Activated CD4-positive, alpha-beta T cell treated with anti-CD3 and anti-CD28 coated beads for 48 hours (primary cell): ENCODE results near the gene NMD3.
"Not testable (repeated sequence)": the region's sequence is repeated elsewhere in the genome, so short reads cannot be mapped to it uniquely, and the experiment has no call there.

ENCODE experiments used
- DNase-seq: peaks from one replicate; pipeline ENCODE4 v3.0.0-alpha.2; 2020

The NMD3 gene

DNA sequence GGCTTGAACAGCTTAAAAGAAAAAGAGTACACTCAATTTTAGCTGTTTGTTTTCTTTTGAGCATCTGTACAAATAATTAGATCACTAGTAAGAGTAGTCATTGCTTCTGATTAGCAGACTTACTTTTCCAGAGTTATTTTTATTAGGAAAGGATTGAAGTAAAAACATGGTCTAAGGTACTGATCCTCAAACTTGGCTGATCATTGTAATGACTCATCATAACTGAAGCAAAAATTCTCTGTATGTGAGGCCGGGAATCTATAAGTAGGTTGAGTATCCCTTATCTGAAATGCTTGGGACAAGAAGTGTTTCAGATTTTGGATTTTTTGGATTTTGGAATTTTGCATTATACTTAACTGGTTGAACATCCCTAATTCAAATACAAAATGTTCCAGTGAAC lies 12.4 kb downstream of the NMD3 start:
- DNase-seq, result no peak

DNA sequence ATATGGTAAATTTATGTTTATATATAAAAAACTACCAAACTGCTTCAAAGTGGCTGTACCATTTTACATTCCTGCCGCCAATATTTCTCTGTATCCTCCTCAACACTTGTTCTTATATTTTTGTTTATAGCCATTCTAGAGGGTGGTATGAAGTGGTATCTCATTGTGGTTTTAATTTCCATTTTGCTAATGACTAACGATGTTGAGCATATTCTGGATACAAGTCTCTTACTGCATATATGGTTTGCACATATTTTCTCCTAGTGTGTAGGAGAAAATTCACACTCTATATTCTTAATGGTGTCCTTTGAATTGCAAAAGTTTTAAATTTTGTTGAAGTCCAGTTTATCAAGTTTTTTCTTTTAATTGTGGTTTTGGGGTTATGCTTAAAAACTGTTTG lies 15.1 kb downstream of the NMD3 start:
- no peak for DNase-seq

DNA sequence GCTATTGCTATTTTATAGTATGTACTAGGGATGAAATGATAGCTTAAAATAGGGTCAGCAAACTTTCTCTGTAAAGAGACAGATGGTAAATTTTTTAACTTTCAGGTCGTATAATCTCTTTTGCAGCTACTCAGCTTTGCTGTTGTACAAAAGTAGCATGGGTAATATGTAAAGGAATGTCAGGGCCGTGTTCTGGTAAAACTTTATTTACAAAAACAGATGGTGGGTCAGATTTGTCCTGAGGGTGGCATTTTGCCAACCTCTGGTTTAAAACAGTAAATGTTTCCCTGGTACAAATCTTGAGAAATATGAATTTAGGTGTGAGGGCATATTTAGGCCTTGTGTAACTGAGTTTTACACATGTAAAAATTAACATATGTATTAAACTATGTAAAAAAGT lies 18.6 kb downstream of the NMD3 start:
- no peak for DNase-seq

DNA sequence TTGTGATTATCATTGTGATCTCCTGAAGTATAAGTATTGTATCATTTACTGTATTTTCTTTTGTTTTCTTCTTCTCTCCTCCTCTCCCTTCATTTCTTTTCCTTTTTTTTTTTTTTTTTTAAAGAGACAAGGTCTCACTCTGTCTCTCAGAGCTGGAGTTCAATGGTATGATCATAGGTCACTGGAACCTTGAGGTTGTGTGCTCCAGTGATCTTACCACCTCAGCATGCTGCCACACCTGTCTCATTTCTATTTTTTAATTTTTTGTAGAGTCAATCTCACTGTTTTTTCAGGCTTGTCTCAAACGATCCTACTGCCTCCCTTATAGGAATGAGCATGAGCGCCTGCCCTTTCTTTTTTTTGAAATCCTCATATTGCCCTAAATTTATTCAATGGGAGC lies 23.4 kb downstream of the NMD3 start:
- no peak for DNase-seq

DNA sequence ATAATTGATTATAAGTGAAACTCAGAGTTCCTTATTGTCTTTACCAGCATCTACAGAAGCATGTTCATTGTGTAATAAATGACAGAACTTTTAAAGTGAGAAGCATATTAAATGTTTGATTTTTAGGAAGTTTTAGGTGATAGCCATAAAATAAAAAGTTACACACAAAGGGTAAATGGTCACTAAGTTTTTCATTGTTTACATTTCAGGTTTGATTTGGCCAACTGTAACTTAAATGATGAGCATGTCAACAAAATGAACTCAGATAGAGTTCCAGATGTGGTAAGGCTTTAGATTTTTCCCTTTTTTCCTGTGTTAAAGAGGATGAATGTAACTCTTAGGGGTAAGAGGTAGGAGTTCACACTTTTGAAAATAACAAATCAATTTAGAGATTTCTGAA lies 25.9 kb downstream of the NMD3 start:
- DNase-seq, result no peak

DNA sequence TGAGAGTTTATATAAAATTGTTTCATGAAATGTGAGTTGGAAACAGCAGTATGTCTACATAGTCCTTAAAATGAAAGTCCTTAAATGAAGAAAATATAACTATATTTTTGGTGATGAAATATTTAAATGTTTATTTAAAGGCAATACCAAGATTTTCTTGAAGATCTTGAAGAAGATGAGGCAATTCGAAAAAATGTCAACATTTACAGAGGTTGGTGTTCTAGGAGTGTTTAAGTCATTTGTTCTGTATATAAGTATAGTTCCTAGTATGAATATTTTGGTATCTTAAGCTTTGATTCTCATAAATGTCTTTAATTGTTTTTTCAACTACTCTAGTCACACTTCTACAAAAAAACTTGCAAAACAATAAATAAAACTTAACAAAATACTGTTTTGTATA lies 29.0 kb downstream of the NMD3 start:
- DNase-seq, result no peak

DNA sequence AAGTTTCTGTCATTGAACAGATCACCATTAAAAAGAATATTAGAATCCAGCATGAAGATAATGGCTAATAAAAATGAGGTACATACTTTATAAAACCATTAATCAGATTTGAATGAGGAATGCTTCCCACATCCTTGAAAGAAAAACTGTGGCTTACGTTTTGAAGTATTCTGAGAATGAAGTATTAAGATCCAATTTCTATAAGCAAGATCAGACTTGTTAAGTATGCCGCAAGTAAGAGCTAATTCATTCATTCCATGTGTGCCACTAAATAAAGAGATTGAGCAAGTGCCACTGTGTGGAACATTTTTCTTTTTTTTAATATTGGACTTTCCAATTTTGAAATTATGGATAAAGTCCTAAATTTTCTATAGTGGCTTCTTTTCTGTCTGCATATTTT lies 30.6 kb downstream of the NMD3 start:
- no peak for DNase-seq

DNA sequence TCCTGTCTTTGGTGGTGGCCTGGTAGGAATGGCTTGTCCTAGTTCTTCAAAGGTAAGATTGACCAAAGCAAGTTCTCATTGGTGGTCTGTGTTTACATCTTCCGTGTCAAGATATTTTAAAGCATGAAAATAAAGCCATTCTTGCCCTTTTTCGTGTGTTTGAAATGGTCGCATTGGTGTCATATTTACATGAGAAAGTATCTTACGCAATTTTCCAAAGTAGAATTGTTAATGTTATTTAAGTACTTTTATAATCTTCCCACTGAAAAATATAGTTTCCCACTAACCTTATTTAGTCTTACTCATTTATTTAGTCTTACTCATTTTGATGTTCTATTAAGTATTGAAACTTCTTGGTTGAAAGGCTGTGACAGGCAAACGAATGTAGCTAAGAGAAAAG lies 31.0 kb downstream of the NMD3 start:
- DNase-seq, result no peak

DNA sequence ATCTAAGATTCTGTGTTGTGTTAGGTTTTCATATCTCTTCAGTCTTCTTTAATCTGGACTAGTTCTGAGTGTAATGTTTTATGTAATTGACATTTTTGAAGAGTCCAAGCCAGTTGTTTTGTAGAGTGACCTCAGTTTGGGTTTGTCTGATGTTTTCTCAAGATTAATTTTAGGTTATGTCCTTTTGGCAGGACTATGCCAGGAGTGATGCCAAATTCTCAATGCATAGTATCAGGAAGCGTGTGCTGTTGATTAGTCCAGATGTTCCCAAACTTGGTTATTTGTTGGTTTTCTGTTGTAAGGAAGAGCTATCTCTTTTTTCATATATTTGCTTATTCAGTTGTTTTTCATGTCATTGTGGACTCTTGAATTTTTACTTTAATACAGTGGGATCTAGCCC lies 32.6 kb downstream of the NMD3 start:
- no peak for DNase-seq

DNA sequence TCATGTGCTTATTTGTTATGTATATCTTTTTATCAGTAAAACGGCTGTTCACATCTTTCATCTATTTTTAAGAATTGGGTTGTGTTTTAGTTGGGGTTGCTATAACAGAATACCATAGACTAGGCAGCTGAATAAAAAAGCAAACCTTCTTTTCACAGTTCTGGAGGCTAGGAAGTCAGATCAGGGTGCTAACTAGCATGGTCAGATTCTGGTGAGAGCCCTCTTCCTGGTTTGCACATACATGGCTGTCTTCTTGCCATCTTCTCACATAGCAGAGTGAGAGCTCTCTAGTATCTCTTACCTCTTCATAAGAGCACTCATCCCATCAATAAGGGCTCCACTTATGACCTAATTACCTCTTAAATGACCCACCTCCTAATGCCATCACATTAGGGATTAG lies 33.8 kb downstream of the NMD3 start:
- no peak for DNase-seq

DNA sequence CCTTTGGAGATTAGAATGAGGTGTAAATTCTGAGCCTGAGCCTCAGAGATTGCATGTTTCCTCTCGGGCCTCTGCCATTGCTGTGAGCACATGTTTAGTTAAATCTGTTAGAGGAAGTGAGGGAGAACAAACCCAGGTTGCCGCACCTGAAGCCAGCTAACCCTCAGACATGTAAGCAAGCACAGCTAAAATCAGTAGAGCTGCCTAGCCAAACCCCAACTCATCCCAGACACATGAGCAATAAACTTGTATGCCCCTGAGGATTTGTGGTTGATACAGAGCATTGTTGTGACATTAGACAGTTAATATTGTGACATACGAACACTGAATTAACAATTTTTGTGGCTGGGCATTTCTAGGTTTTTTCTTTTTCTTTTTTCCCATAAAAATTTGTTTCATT lies 41.9 kb downstream of the NMD3 start:
- DNase-seq, result no peak

DNA sequence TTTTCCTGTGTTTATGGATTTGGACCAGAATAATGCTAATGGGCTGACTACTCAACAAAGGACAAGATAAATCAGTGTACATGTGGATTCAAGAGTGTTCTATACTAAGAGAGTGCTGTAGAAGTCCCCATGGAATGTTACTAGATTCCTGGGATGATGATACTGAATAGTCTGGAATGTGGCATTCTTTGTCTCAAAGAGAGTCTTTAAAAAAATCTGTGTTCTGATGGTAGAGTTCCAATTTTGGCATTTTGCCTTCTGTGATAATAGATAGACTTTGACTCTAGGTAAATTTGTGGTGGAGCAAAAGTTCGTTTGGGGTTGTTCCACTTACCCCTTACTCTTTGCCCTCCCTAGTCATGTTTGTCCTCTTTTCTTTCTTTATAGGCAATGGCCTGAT lies 43.7 kb downstream of the NMD3 start:
- no peak for DNase-seq

DNA sequence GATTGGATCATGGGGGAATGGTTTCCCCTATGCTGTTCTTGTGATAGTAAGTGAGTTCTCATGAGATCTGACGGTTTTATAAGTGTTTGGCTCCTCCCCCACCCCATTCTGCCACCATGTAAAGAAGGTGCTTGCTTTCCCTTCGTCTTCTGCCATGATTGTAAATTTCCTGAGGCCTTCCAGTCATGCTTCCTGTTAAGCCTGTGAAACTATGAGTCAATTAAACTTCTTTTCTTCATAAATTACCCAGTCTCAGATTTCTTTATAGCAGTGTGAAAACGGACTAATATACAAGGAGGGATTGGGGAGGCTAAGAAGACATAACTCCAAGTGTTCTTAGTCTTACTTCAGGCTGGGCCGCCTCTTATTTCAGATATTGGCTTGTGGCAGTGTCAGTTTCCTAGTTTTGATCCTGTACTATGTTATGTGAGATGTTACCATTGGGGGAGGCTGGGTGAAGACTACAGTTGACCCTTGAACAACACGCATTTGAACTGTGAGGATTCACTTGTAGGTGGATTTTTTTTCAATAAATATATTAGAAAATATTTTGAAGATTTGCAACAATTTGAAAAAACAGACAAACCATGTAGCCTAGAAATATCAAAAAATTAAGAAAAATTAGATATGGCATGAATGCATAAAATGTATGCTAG lies 44.9 kb downstream of the NMD3 start:
- no peak for DNase-seq

DNA sequence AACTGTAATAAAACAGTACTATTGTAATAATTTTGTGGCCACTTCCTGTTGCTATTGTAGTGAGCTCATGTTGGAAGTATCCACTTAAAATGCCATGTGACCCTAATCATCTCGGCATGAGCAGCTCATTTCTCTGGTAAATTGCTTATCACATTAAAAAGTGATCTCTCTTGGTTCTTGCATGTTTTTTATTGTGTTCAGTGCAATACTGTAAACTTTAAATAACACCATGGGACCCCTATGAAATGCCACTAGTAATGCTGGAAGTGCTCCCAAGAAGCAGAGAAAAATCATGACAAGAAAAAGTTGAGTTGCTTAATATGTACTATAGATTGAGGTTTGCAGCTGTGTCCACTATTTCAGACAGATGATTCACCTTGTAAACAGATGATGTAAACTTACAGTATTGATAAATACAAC lies 45.6 kb downstream of the NMD3 start:
- DNase-seq, result no peak

DNA sequence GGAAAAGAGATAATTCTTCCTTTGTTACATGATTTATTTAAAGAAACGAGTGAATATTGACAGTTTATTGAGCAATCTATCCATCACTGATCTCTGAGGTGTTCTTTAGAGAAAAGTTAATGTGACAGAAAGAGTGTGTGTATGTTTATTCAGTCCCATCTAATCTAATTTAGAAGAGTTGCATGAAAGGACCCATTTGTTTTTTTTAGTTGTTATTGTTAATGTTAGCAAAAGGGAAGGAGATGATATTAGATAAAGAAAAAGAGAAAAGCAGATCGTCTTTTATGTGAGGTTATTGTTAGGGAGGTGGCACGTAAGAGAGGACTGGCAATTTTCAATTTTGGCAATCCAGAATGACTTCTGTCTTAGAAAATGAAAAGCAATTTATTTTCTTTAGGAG lies 46.5 kb downstream of the NMD3 start:
- no peak for DNase-seq

DNA sequence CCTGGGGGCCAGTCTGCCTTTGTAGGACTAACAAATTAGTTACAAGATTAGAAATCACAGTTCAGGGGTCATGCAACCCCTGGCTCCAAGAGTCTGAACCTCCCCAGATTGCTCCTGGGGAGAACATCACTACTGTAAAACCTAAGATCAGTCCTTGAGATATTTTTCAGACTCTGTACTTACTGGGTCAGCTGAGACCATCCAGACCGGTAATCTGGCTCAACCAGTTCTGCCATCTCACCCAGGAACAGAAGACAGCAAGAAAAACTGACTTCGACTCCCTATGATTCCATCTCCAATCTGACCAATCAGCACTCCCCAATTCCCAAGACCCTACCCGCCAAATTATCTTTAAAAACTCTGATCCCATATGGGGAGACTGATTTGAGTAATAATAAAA lies 47.5 kb downstream of the NMD3 start:
- no peak for DNase-seq

DNA sequence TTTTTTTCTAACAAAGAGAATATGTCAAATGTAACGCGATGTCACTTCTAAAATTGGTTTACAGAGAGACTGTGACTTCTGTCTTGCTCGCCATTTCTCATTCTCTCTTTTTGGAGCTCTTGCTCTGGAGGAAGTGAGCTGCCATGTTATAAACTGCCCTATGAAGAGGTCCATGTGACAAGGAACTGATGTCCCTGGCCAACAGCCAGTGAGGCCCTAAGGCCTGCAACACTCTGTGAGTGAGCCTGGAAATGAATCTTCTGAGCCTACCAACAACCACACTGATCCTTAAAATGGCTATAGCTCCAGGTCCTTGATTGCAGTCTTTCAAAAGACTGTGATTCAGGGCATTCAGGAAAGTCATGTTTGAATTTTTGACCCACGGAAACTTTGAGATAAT lies 49.9 kb downstream of the NMD3 start:
- no peak for DNase-seq

DNA sequence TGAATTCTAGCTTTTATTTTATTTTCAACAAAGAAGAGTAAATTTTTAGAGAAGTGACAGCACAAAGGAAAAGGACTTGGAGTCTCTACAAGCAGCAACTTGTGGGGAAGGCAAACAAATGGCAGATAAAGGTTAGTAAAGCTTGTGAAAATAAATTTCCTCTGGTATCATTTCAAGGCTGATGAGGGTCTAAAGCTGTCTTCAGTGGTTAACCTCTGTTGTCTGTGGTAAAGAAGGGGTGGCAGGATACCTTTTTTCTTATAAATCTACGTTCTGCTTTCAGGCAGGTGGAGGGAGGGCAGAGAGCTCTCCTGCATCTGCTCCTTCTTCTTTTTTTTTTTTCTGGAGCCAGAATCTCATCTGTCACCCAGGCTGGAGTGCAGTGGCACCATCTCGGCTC lies 50.5 kb downstream of the NMD3 start:
- DNase-seq, result no peak

DNA sequence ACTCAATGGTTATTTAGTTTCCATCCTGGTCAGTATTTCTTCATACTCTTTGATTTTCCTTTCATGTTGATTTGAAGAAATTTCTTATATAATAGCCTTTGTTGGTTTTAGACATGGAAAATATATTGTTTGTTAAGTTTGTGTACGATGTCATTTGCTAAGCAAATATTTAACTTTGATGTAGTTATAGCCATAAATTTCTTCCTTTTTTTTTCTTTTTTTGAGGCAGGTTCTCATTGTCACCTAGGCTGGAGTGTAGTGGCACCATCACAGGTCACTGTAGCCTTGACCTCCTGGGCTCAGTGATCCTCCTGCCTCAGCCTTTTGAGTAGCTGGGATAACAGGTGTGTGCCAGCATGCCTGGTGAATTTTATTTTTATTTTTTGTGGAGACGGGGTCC lies 51.4 kb downstream of the NMD3 start:
- no peak for DNase-seq

DNA sequence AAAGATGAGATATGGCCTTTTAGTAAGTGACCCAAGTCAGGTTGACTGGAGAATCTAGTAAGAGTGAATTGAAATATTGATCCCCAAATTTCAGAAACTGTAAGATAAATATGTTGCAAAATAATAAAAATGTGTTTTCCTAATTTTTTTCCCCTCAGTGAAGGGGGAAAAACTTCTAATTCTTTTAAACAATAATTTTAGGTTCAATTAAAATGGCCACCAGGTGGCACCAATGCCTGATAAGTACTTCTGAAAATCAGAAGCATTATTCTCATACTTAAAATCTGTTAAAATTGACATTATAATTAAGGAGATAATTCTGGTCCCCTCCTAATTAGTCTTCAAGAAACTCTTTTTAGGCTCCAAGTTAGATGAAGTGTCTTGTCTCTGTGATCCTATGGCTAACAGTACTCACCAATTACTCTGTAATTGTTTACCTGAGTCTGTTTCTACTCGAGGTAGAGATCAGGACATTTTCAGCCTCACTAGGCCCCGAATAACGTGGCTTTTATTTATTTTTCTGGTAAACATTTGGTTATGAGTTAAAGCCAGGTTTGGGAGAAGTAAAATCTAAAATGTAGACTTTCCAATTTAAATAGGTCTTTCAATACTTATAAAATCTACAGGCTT lies 52.6 kb downstream of the NMD3 start:
- peak; percentile 18 for DNase-seq

DNA sequence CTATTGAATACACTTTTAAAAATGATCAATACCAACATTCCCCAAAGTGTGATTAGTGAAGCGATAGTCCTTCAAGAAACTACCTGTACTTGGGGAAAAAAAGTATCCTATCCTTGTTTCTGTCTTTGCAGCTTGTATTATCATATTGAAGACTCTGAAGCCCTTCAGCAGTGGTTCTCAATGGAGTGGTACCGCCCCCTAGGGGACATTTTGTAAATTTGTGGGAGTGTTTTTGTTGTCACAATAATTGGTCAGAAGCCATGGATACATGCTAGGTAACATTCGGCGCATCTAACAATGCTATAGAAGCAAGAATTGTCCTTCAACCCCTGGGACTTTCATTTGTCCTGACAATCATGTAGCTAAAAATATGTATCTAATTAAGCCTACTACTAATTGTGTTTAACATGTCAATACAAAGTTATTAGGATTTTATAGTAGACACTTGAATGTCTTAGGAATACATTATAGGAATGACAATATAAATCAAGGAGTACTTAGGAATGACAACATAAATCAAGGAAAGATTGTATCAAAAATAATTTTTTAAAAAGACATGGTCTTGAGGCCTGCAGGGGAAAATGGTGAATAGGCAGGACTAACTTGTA lies 53.7 kb downstream of the NMD3 start:
- peak; percentile 65 for DNase-seq

DNA sequence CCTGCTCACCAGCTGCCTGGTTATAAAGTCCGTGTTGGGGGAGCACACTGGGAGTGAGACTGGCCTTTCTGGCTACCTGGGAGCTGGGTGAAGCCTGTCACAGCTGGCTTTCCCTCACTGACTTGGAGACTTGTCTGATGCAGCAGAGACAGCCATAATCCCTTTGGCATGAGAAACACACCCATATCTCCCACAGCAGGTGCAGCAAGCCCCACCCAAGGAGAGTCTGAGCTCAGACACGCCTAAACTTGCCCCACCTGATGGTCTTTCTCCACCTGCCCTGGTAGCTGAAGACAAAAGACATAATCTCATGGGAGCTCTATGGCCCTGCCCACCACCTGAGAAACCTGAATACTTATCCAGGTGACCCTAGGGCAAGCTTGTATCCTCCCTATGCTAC lies 54.8 kb downstream of the NMD3 start:
- DNase-seq, result no peak

DNA sequence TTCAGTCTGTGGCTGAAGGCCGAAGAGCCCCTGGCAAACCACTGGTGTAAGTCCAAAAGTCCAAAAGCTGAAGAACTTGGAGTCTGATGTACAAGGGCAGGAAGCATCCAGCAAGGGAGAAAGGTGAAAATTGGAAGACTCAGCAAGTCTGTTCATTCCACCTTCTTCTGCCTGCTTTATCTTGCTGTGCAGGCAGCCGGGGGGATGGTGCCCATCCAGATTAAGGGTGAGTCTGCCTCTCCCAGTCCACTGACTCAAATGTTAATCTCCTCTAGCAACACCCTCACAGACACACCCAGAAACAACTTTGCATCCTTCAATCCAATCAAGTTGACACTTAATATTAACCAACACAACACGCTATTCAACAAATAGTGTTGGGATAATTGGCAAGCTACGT lies 61.3 kb downstream of the NMD3 start:
- DNase-seq, result not testable (repeated sequence)

DNA sequence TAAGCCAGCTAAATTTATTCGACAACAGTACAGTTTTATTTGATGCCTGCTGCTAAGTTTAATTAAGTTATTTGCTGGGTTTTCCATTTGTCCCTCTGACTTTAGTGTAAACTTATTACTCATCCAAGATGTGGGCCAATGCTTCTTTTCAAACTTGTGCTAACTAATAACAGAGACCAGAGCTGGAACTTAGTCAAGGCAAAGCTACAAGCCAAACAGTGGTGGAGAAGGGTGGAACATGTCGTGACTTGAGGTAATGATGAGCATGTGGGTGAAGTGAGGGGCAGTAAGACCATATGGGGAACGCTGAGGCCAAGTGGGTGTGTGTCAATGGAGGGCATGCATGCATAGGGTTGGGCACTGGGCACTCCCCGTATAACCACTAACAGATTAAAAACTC lies 63.9 kb downstream of the NMD3 start:
- DNase-seq, result no peak

DNA sequence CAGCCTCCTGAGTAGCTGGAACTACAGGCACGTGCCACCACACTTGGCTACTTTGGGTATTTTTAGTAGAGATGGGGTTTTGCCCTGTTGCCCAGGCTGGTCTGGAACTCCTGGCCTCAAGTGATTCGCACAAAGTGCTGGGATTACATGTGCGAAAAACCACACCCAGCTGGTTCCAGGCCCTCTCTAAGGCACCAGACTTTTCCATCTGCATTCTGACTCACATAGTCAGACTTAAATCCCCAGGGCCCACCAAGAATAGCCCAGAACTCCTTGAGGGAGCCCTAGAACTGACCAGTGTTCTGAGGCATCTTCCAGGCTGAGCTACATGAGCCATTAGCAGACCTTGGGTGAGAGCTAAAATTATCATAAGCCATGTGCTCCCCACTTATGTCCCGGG lies 68.1 kb downstream of the NMD3 start:
- no peak for DNase-seq
